ENCODE measurements around the gene PPM1M.

The PPM1M gene

DNA sequence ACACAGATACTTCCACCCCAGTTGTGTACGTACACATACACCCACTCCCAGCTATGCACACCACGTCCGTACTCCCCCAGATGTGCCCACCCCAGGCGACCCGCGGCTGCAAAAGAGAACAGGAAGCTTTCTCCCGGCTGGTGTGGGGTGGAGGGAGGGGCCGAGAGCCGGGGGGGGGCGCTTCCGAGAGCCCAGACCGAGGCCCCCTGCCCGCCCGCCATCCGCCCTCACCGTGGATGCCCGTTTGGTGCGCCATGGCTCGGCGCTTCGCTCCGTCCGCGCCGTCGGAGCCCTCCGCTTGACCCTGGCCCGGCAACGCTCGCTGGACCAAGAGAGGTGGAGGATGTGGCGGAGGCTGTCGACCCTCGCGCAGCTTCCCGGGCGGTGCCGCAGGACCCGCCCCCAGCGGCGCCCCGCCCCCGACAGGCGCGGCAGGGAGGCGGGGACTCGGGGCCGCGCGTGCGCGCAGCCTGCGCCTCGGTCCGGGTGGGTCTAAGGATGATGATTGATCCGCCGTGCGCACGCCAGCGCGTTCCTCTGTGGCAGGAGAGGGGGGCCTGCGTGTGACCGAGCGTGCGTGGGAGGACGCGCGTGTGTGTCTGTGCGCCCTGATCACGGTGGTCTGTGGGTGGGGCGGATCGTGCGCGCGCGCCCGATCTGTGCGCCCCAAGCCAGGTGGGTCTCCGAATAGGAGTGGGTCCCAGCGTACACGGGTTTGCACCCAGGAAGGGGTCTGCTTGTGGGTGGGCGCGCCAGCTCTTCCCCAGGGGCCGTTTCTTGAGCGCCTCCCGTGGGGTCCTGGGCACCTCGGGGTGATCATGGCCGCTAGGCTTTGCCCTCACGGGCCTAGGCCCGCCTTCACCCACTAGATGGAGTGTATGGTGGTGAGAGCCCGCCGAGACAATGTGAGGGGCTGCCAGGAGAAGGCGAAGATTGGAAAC, 6.5 kb upstream of the PPM1M start, which contains the start of gene TWF2 (continued):
- TF ChIP-seq ZNF335 (tag by site-specific recombination; conservative IDR thresholded peaks at IDR 0.05) (peak; percentile 60), ZNF311 (tag by site-specific recombination; IDR thresholded peaks at IDR 0.05; ENCODE audit: borderline replicate concordance) (no peak), KLF10 (tag by site-specific recombination; IDR thresholded peaks at IDR 0.05) (peak; percentile 63; the same call in 1 of the 2 replicates), ZNF175 (tag by site-specific recombination; IDR thresholded peaks at IDR 0.05) (no peak), ZFHX2 (tag by site-specific recombination; conservative IDR thresholded peaks at IDR 0.05) (peak; percentile 93), ZNF155 (tag by site-specific recombination; IDR thresholded peaks at IDR 0.05) (no peak), KLF8 (tag by site-specific recombination; IDR thresholded peaks at IDR 0.05) (peak; percentile 60; the same call in 1 of the 2 replicates), ZXDB (tag by site-specific recombination; IDR thresholded peaks at IDR 0.05) (peak; percentile 70)
- TF ChIP-seq, protein P1, sequence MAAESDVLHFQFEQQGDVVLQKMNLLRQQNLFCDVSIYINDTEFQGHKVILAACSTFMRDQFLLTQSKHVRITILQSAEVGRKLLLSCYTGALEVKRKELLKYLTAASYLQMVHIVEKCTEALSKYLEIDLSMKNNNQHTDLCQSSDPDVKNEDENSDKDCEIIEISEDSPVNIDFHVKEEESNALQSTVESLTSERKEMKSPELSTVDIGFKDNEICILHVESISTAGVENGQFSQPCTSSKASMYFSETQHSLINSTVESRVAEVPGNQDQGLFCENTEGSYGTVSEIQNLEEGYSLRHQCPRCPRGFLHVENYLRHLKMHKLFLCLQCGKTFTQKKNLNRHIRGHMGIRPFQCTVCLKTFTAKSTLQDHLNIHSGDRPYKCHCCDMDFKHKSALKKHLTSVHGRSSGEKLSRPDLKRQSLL (tag by site-specific recombination; IDR thresholded peaks at IDR 0.05) = no peak
- TF ChIP-seq, protein P2, sequence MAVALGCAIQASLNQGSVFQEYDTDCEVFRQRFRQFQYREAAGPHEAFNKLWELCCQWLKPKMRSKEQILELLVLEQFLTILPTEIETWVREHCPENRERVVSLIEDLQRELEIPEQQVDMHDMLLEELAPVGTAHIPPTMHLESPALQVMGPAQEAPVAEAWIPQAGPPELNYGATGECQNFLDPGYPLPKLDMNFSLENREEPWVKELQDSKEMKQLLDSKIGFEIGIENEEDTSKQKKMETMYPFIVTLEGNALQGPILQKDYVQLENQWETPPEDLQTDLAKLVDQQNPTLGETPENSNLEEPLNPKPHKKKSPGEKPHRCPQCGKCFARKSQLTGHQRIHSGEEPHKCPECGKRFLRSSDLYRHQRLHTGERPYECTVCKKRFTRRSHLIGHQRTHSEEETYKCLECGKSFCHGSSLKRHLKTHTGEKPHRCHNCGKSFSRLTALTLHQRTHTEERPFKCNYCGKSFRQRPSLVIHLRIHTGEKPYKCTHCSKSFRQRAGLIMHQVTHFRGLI (tag by site-specific recombination; IDR thresholded peaks at IDR 0.05) = no peak

DNA sequence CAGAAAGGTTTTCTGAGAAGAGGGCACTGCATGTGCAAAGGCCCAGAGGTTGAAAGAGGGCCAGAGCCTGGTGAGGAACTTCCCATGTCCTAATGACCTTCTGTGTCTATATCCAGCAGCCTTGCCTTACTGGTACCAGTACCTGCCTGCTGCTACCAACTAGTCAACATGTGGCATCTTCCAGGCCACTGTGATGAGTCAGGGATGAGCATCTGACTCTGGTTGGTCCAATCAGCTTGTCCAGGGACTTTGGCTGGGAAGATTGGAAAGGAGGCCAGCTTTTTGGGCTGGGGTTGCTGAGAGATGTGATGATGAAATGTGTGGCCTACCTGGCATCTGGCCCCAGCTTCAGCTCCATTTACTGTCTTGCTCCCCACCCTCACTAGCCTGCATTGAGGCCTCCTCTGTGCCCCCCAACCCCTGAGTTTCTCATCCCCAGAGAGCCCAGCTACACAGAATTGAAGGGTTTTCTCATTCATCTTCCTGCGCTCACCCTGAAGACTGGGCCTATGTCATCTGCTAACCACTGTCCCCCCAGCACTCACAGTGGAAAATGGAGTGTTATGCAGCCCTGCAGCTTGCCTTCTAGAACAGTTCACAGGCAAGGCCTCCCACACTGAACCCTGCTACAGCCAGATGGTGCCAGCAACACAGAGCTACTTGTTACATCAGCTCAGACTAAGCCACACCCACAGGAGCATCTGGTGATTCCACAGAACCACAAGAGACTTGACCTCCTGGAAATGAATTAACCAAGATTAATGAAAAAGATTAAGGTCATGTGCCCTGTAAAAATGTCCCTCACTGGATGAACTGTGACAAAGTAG, 5.3 kb upstream of the PPM1M start:
- CTCF ChIA-PET = interaction anchor here (0.6 to 1.1 kb wide), 4 partner anchors 12 to 99 kb away, joined by 3 to 5 read pairs (median 4); no protein-coding TSS in a partner anchor
- Histone ChIP-seq H3K4me1 (ENCODE audit: control insufficient read depth, insufficient read depth, low read length) (no peaks in the 10 kb centered on the region), H3K36me3 (ENCODE audit: control insufficient read depth in 2 of 2, insufficient read depth in 1 of 2, low read length in 2 of 2) (peaks cover 0 to 3% of the 10 kb centered on the region in 2 experiments; a peak in 1 of 3 replicates), H3K27ac (ENCODE audit: extremely low read depth, low read depth, low read length) (peak overlapping the region; percentile 73; the same call in 1 of the 2 replicates), H3K4me3 (ENCODE audit: low read depth, low read length) (no peak overlapping the region), H3K9me3 (ENCODE audit: control insufficient read depth, insufficient read depth, low read depth, low read length) (no peaks in the 10 kb centered on the region)
- POLR2A ChIA-PET = interaction anchor here (0.6 to 2.6 kb wide), 5 partner anchors 9 to 86 kb away, joined by 3 to 14 read pairs (median 4); partner anchors contain the start of genes POC1A and WDR82
- 0 out of 2 replicates have a peak, but pooled peaks have one; percentile 16 for TF ChIP-seq ZNF24 (tag by site-specific recombination; IDR thresholded peaks at IDR 0.05)
- TF ChIP-seq ZNF2 (tag by site-specific recombination; IDR thresholded peaks at IDR 0.05) = no peak
- TF ChIP-seq, protein P3, sequence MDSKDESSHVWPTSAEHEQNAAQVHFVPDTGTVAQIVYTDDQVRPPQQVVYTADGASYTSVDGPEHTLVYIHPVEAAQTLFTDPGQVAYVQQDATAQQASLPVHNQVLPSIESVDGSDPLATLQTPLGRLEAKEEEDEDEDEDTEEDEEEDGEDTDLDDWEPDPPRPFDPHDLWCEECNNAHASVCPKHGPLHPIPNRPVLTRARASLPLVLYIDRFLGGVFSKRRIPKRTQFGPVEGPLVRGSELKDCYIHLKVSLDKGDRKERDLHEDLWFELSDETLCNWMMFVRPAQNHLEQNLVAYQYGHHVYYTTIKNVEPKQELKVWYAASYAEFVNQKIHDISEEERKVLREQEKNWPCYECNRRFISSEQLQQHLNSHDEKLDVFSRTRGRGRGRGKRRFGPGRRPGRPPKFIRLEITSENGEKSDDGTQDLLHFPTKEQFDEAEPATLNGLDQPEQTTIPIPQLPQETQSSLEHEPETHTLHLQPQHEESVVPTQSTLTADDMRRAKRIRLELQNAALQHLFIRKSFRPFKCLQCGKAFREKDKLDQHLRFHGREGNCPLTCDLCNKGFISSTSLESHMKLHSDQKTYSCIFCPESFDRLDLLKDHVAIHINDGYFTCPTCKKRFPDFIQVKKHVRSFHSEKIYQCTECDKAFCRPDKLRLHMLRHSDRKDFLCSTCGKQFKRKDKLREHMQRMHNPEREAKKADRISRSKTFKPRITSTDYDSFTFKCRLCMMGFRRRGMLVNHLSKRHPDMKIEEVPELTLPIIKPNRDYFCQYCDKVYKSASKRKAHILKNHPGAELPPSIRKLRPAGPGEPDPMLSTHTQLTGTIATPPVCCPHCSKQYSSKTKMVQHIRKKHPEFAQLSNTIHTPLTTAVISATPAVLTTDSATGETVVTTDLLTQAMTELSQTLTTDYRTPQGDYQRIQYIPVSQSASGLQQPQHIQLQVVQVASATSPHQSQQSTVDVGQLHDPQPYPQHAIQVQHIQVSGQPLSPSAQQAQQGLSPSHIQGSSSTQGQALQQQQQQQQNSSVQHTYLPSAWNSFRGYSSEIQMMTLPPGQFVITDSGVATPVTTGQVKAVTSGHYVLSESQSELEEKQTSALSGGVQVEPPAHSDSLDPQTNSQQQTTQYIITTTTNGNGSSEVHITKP (tag by site-specific recombination; IDR thresholded peaks at IDR 0.05) = peak; percentile 66
- peak; percentile 41; the same call in 1 of the 2 replicates for TF ChIP-seq ZNF600 (tag by site-specific recombination; IDR thresholded peaks at IDR 0.05)
- peak; percentile 59; the same call in 1 of the 2 replicates for TF ChIP-seq ZSCAN30 (tag by site-specific recombination; IDR thresholded peaks at IDR 0.05)
- peak; percentile 99 for TF ChIP-seq ZNF623 (tag by site-specific recombination; IDR thresholded peaks at IDR 0.05)
- no peak for TF ChIP-seq RBAK (tag by site-specific recombination; IDR thresholded peaks at IDR 0.05)
- peak; percentile 82 for TF ChIP-seq SCRT2 (tag by site-specific recombination; IDR thresholded peaks at IDR 0.05)
- 0 out of 2 replicates have a peak, but pooled peaks have one; percentile 0 for TF ChIP-seq KLF8 (tag by site-specific recombination; IDR thresholded peaks at IDR 0.05)
- TF ChIP-seq GLIS2 (tag by site-specific recombination; IDR thresholded peaks at IDR 0.05) = no peak
- TF ChIP-seq GLIS1 (tag by site-specific recombination; IDR thresholded peaks at IDR 0.05) = peak; percentile 75
- no peak for TF ChIP-seq ZNF660 (tag by site-specific recombination; IDR thresholded peaks at IDR 0.05)
- peak; percentile 61; the same call in 1 of the 2 replicates for TF ChIP-seq KLF9 (tag by site-specific recombination; IDR thresholded peaks at IDR 0.05; ENCODE audit: low read depth)
- TF ChIP-seq ZBTB17 (tag by site-specific recombination; IDR thresholded peaks at IDR 0.05) = peak; percentile 47; the same call in 1 of the 2 replicates
- TF ChIP-seq SCRT1 (tag by site-specific recombination; IDR thresholded peaks at IDR 0.05; ENCODE audit: borderline replicate concordance) = peak; percentile 50; the same call in 1 of the 2 replicates
- peak; percentile 33; the same call in 1 of the 2 replicates for TF ChIP-seq ZFHX2 (tag by site-specific recombination; conservative IDR thresholded peaks at IDR 0.05)
- TF ChIP-seq, protein P4, sequence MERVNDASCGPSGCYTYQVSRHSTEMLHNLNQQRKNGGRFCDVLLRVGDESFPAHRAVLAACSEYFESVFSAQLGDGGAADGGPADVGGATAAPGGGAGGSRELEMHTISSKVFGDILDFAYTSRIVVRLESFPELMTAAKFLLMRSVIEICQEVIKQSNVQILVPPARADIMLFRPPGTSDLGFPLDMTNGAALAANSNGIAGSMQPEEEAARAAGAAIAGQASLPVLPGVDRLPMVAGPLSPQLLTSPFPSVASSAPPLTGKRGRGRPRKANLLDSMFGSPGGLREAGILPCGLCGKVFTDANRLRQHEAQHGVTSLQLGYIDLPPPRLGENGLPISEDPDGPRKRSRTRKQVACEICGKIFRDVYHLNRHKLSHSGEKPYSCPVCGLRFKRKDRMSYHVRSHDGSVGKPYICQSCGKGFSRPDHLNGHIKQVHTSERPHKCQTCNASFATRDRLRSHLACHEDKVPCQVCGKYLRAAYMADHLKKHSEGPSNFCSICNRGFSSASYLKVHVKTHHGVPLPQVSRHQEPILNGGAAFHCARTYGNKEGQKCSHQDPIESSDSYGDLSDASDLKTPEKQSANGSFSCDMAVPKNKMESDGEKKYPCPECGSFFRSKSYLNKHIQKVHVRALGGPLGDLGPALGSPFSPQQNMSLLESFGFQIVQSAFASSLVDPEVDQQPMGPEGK (tag by site-specific recombination; IDR thresholded peaks at IDR 0.05) = peak; percentile 84

All from HEK293 (cell line).